Small intestine (tissue), 7 donors: Measurements from ENCODE around the gene TMEM209. TPM values are rescaled to one million over a fixed set of nuclear protein-coding genes. Genes with fewer than 3 reads are reported as not detected.

ENCODE experiments used
- DNase-seq, 2 donors: peaks; one replicate each; pipeline versions ENCODE4 v3.0.0 to v3.0.0-alpha.2; 2013
- FAIRE-seq: peaks from 2 replicates; lab custom pipeline; 2012; peaks lifted over from hg19 to GRCh38; lab: Jason Lieb, UNC
- H3K27ac ChIP-seq, 3 donors: one replicate each; pipeline ENCODE4 v1.5.1; 2013; ENCODE audit warnings: low read length in 2 of 3, mild to moderate bottlenecking in 2 of 3, control low read depth in 1 of 3, inconsistent platforms in 1 of 3, low read depth in 1 of 3, moderate library complexity in 1 of 3
- H3K27me3 ChIP-seq, 3 donors: one replicate each; pipeline ENCODE4 v1.6.1; 2013; ENCODE audit warnings: low read length in 3 of 3, inconsistent platforms in 1 of 3; ENCODE audit not compliant: control insufficient read depth in 3 of 3, insufficient read depth in 3 of 3
- H3K36me3 ChIP-seq, 3 donors: one replicate each; pipeline ENCODE4 v1.6.1; 2013; ENCODE audit warnings: low read length in 3 of 3, inconsistent platforms in 1 of 3, low read depth in 1 of 3, mild to moderate bottlenecking in 1 of 3, moderate library complexity in 1 of 3; ENCODE audit not compliant: control insufficient read depth in 3 of 3, insufficient read depth in 2 of 3
- H3K4me1 ChIP-seq, 3 donors: one replicate each; pipeline ENCODE4 v1.6.1; 2013; ENCODE audit warnings: low read length in 2 of 3, inconsistent platforms in 1 of 3, low read depth in 1 of 3, mild to moderate bottlenecking in 1 of 3, moderate library complexity in 1 of 3; ENCODE audit not compliant: control insufficient read depth in 3 of 3, insufficient read depth in 2 of 3
- H3K4me3 ChIP-seq, 3 donors: one replicate each; pipeline ENCODE4 v1.5.1; 2013; ENCODE audit warnings: low read length in 3 of 3, control low read depth in 1 of 3, inconsistent platforms in 1 of 3, low read depth in 1 of 3, mild to moderate bottlenecking in 1 of 3, moderate library complexity in 1 of 3
- H3K9me3 ChIP-seq, 2 donors: one replicate each; pipeline ENCODE4 v1.6.1; 2013; ENCODE audit warnings: low read depth in 1 of 2, low read length in 1 of 2; ENCODE audit not compliant: control insufficient read depth in 2 of 2, insufficient read depth in 1 of 2
- WGBS, 3 donors: extraction: QIAGEN DNeasy Blood & Tissue Kit; methylation state at CpG; one replicate each; pipeline ENCODE4 v1.1.7; 2013; 5-methylcytosine and 5-hydroxymethylcytosine counted together
- polyA plus RNA-seq, 4 donors: library from polyadenylated mRNA; stranded (reverse) in 3 of 4; unstranded in 1 of 4; fragments of 200-250 nt in 3 of 4; fragments of 120-200 nt in 1 of 4; gene quantifications; one replicate each; pipeline versions ENCODE4 v1.2.1 to v1.2.3, GENCODE V29; 2013
- donor health status: healthy with polysubstance abuse.
- donor health status: control.
- donor health status: control.
- donor health status: Bipolar disorder and iron deficiency.
- donor health status: healthy.

The TMEM209 gene
- polyA plus RNA-seq, 4 donors: 4.3 to 15.5 (median 9.0) TPM

DNA sequence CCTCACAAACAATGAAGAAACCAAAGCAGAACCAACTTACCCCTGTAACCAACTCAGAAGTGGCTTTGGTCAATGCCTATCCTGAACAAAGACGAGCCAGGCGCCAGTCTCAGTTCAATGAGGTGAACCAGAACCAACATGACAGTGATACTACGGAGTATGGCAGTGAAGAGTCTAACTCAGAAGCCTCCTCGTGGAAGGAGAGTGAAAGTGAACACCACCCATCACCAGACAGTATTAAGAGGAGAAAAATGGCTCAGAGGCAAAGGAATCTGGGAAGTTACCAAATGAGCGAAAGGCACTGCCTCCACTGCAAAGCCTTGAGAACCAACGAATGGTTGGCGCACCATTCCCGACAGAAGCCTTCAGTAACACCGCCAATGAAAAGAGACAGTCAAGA lies 10.8 kb upstream of the TMEM209 start:
- FAIRE-seq: no peak

GRCh38 chr7:130213828-130214227 lies 8.6 kb upstream of the TMEM209 start:
- Histone ChIP-seq H3K9me3 (no peaks in the 10 kb centered on the region), H3K27me3 (no peaks in the 10 kb centered on the region), H3K36me3 (no peaks in the 10 kb centered on the region), H3K27ac (no peak overlapping the region), H3K4me1 (peaks cover 0 to 9% (median 4%) of the 10 kb centered on the region in 3 donors), H3K4me3 (no peak overlapping the region)
- FAIRE-seq (no peak), DNase-seq (peak in 1 of 2 donors; percentile 44)
- 31 to 78% (median 47%) methylated on average over 1 of the region's 1 CpG for WGBS, 3 donors

More for the DNA sequence above, 10.8 kb upstream of the TMEM209 start:
- 92 to 96% (median 93%) methylated on average over 9 of the region's 9 CpGs for WGBS, 3 donors
- no peaks in the 10 kb centered on the region for H3K27me3 ChIP-seq
- peaks cover 0 to 12% (median 6%) of the 10 kb centered on the region in 3 donors for H3K4me1 ChIP-seq
- no peak for DNase-seq
- H3K36me3 ChIP-seq: no peaks in the 10 kb centered on the region
- H3K27ac ChIP-seq: no peak overlapping the region
- H3K9me3 ChIP-seq: no peaks in the 10 kb centered on the region
- no peak overlapping the region for H3K4me3 ChIP-seq

GRCh38 chr7:130210181-130210935 lies 5.2 kb upstream of the TMEM209 start:
- FAIRE-seq (no peak), DNase-seq (no peak)
- 72 to 82% (median 81%) methylated on average over 5 of the region's 5 CpGs for WGBS, 3 donors
- no peak overlapping the region for H3K27ac ChIP-seq
- no peaks in the 10 kb centered on the region for H3K9me3 ChIP-seq
- no peak overlapping the region for H3K4me3 ChIP-seq
- H3K36me3 ChIP-seq: no peaks in the 10 kb centered on the region
- H3K27me3 ChIP-seq: no peaks in the 10 kb centered on the region
- H3K4me1 ChIP-seq: no peaks in the 10 kb centered on the region

- H3K9me3 ChIP-seq: no peaks in the 10 kb centered on the region
- WGBS, 3 donors: 75 to 91% (median 81%) methylated on average over 2 of the region's 2 CpGs
- no peak overlapping the region for H3K27ac ChIP-seq
- no peak for FAIRE-seq
- no peak overlapping the region for H3K4me3 ChIP-seq
- peaks cover 2 to 3% (median 3%) of the 10 kb centered on the region in 3 donors for H3K4me1 ChIP-seq
- H3K27me3 ChIP-seq: no peaks in the 10 kb centered on the region
- no peak for DNase-seq
- H3K36me3 ChIP-seq: no peaks in the 10 kb centered on the region
These were observed 3.3 kb upstream of the TMEM209 start for GRCh38 chr7:130208516-130208915.

GRCh38 chr7:130207642-130208041 lies 2.4 kb upstream of the TMEM209 start, which contains the start of gene SSMEM1:
Gene SSMEM1, plus strand, starts transcription at chr7:130207860. Its CDS starts 51 bp downstream, at chr7:130207911.
- peaks cover 0 to 3% (median 0%) of the 10 kb centered on the region in 3 donors for H3K36me3 ChIP-seq
- no peaks in the 10 kb centered on the region for H3K27me3 ChIP-seq
- H3K9me3 ChIP-seq: no peaks in the 10 kb centered on the region
- H3K4me1 ChIP-seq: peaks cover 2 to 3% (median 3%) of the 10 kb centered on the region in 3 donors
- DNase-seq: no peak
- H3K4me3 ChIP-seq: no peak within 1 kb of the TSS
- H3K27ac ChIP-seq: no peak within 1 kb of the TSS
- no peak for FAIRE-seq

DNA sequence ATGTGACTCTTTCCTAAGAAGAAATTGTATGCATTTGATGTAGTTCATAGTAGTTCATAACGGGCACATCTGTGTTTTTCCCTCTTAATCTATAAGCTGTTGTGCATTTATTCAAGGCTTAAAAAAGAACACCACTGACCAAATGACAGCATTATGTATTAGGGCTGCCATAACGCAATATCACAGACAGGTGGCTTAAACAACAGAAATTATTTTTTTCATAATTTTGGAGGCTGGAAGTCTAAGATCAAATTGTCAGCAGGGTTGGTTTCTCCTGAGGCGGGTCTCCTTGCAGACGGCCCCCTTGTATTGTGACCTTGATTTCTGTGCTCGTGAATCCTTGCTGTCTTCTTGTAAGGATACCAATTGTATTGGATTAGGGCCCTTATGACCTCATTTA lies 1.8 kb upstream of the TMEM209 start:
- Histone ChIP-seq H3K36me3 (peaks cover 0 to 3% (median 0%) of the 10 kb centered on the region in 3 donors), H3K9me3 (no peaks in the 10 kb centered on the region), H3K4me3 (no peak overlapping the region), H3K27ac (no peak overlapping the region), H3K4me1 (peaks cover 2 to 7% (median 3%) of the 10 kb centered on the region in 3 donors), H3K27me3 (no peaks in the 10 kb centered on the region)
- DNase-seq (no peak), FAIRE-seq (no peak)
- 84 to 88% (median 87%) methylated on average over 5 of the region's 5 CpGs for WGBS, 3 donors

DNA sequence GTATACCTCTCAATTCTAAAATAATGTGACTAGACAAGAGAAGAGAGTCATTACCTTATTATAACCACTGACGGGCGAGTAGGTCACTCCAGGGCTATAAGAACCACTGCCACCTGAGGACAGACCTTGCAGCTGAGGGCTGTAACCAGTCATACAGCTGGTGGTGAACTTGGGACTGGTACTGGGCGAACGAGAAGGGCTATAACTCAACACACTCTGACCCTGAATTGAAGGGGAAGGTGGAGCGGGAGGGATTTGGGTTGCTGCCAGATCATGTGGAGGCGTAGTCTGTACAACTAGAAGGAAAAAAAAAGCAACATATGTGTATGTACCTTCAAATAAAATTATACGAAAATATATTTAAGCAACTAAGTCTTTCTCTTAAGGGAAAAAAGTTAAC lies 3.4 kb downstream of the TMEM209 start:
- peak; percentile 88 to 95 for DNase-seq

DNA sequence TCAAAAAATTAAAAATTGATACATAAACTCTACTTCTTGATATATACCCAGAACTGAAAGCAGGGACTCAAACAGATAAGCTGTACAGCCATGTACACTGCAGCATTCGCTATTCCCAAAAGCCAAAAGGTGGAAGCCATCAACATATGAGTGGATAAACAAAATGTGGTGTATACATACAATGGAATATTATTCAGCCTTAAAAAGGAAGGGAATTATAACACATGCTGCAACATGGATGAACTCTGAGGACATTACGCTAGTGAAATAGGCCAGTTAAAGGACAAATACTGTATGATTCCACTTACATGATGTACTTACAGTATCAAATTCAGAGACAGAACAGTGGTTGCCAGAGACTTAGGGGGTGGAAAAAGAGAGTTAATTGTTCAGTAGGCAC lies 8.1 kb downstream of the TMEM209 start:
- no peak overlapping the region for H3K4me3 ChIP-seq
- no peaks in the 10 kb centered on the region for H3K9me3 ChIP-seq
- no peaks in the 10 kb centered on the region for H3K4me1 ChIP-seq
- WGBS, 3 donors: 49 to 76% (median 70%) methylated on average over 2 of the region's 2 CpGs
- no peak overlapping the region for H3K27ac ChIP-seq
- FAIRE-seq (no peak), DNase-seq (no peak)
- peaks cover 0 to 29% (median 7%) of the 10 kb centered on the region in 3 donors for H3K36me3 ChIP-seq
- H3K27me3 ChIP-seq: no peaks in the 10 kb centered on the region

More for the DNA sequence above, 3.4 kb downstream of the TMEM209 start:
- Histone ChIP-seq H3K9me3 (no peaks in the 10 kb centered on the region), H3K27ac (peak overlapping the region in 1 of 3 donors; percentile 50), H3K4me3 (no peak overlapping the region), H3K4me1 (peaks cover 2 to 7% (median 3%) of the 10 kb centered on the region in 3 donors), H3K36me3 (peaks cover 0 to 19% (median 4%) of the 10 kb centered on the region in 3 donors), H3K27me3 (no peaks in the 10 kb centered on the region)
- WGBS, 3 donors: 29 to 66% (median 36%) methylated on average over 7 of the region's 7 CpGs
- no peak for FAIRE-seq
